ENCODE results near the gene LAMA2. TPM values are rescaled to one million over a fixed set of nuclear protein-coding genes. Genes with fewer than 3 reads are reported as not detected.

LAMA2 gene
- total RNA-seq, 4 donors from 2014 or later, result 203 to 339 (median 275) TPM

DNA sequence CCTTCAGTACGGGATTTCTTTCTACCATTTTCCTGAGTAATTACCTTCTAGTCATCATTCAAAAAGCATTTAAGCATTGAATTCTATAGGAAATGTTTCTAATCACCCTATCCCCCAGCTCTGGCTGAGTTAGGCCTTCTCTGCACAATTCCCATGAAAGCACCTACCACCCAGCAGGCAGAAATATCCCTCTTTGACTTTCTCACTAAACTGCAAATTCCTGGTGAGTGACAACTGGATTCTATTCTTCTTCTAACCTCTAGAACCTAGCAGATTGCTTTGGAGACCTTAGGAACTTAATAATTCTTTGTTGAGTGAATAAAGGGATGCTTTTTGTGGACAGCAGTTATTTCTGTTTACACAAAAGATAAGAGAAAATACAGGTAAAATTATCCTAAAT, 328.7 kb downstream of the LAMA2 start:
- H3K36me3 ChIP-seq, result peaks cover 0 to 18% (median 0%) of the 10 kb centered on the region in 3 donors
- no peak overlapping the region for H3K4me3 ChIP-seq
- 71 to 81% methylated on average over 1 of the region's 1 CpG for WGBS, 2 donors
- peaks cover 0 to 17% (median 5%) of the 10 kb centered on the region in 4 donors for H3K4me1 ChIP-seq
- no peaks in the 10 kb centered on the region for H3K27me3 ChIP-seq
- peak overlapping the region in 2 of 4 donors; percentile 32 to 44 for H3K27ac ChIP-seq
- no peak for DNase-seq (ENCODE audit: low spot score in 2 of 2)
- no peak for TF ChIP-seq POLR2A (IDR thresholded peaks at IDR 0.05)
- TF ChIP-seq, protein P1, sequence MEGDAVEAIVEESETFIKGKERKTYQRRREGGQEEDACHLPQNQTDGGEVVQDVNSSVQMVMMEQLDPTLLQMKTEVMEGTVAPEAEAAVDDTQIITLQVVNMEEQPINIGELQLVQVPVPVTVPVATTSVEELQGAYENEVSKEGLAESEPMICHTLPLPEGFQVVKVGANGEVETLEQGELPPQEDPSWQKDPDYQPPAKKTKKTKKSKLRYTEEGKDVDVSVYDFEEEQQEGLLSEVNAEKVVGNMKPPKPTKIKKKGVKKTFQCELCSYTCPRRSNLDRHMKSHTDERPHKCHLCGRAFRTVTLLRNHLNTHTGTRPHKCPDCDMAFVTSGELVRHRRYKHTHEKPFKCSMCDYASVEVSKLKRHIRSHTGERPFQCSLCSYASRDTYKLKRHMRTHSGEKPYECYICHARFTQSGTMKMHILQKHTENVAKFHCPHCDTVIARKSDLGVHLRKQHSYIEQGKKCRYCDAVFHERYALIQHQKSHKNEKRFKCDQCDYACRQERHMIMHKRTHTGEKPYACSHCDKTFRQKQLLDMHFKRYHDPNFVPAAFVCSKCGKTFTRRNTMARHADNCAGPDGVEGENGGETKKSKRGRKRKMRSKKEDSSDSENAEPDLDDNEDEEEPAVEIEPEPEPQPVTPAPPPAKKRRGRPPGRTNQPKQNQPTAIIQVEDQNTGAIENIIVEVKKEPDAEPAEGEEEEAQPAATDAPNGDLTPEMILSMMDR (IDR thresholded peaks at IDR 0.05), result no peak
- no peak for TF ChIP-seq EP300 (IDR thresholded peaks at IDR 0.05)
- H3K9me3 ChIP-seq, result peaks cover 0 to 4% (median 0%) of the 10 kb centered on the region in 4 donors

DNA sequence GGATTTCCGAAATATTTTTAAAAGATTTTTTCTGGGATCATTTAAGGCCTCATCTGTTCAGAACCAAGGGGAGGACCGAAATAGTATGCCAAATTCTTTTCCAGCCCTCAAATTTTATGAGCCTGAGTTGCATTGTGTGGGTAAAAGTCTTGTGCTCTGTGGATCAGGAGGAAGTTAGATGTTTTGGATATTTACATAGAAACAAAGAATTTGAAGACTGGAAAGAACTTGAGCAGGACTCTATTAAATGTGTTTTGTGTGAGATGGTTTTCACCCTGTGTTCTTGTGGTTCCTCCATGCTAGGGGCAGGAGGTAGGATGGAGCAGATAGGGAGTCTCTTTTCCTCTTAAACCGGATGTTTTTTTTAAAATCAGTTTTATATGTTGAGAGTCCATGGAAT, 329.1 kb downstream of the LAMA2 start:
- no peak for DNase-seq (ENCODE audit: low spot score in 2 of 2)
- WGBS, 2 donors, result 47 to 51% methylated on average over 3 of the region's 3 CpGs
- TF ChIP-seq, protein P1 (IDR thresholded peaks at IDR 0.05), result no peak
- TF ChIP-seq POLR2A (IDR thresholded peaks at IDR 0.05) (no peak), EP300 (IDR thresholded peaks at IDR 0.05) (no peak)
- H3K4me1 ChIP-seq, result peaks cover 0 to 16% (median 5%) of the 10 kb centered on the region in 4 donors
- H3K27me3 ChIP-seq, result no peaks in the 10 kb centered on the region
- peak overlapping the region in 1 of 4 donors; percentile 44 for H3K27ac ChIP-seq
- peaks cover 0 to 18% (median 0%) of the 10 kb centered on the region in 3 donors for H3K36me3 ChIP-seq
- H3K9me3 ChIP-seq, result peaks cover 0 to 4% (median 0%) of the 10 kb centered on the region in 4 donors
- no peak overlapping the region for H3K4me3 ChIP-seq

DNA sequence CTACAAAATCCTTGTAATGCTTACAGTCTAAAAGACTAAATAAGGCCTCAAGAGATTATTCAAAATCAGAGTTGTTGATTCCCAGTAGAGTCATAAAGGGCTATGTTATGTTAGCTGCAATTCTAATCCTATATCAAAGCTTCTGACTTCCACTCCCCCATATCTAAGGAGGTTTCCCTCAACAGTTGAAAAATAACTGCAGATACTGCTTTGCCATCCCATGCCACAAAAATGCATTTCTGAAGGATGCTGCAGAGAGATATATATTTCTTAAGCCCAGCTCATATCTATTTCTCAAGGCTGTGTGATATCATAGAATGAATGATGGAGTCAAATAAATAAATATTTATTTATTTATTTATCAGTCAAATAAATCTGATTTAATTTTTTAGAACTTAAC, 332.3 kb downstream of the LAMA2 start:
- no peak overlapping the region for H3K4me3 ChIP-seq
- peaks cover 0 to 4% (median 0%) of the 10 kb centered on the region in 4 donors for H3K9me3 ChIP-seq
- H3K36me3 ChIP-seq, result peaks cover 0 to 18% (median 0%) of the 10 kb centered on the region in 3 donors
- no peak overlapping the region for H3K27ac ChIP-seq
- H3K27me3 ChIP-seq, result no peaks in the 10 kb centered on the region
- H3K4me1 ChIP-seq, result peaks cover 0 to 10% (median 0%) of the 10 kb centered on the region in 4 donors
- no peak for DNase-seq (ENCODE audit: low spot score in 2 of 2)
- TF ChIP-seq, protein P1 (IDR thresholded peaks at IDR 0.05), result no peak
- no peak for TF ChIP-seq POLR2A (IDR thresholded peaks at IDR 0.05)
- TF ChIP-seq EP300 (IDR thresholded peaks at IDR 0.05), result no peak

DNA sequence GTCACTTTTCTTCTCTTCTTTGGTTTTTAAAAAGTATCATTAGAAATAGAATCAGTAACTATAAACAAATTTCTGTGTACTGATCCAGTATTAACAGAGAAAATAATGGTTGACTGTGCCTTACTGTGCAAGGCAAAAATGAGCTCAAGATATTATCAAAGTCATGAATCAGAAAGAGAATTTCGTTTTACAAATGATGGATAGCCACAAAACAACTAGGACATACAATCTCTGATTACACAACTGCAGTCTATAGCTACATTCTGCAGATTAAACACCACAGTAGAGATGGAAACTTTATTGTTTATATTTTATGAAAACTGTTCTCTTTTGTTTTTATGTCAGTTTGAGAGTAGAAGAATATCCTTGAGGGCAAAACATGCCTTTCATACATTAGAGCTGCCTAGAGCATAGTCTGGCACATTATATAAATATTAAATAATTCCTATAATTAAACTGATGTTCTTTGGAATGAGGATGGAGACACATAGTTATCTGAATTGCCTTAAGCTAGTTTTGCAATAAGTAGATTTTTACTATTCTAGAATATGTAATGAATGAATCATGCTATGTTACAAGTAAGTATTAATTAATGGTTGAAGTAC, 333.1 kb downstream of the LAMA2 start:
- H3K36me3 ChIP-seq, result peaks cover 0 to 18% (median 0%) of the 10 kb centered on the region in 3 donors
- H3K9me3 ChIP-seq, result peaks cover 0 to 4% (median 0%) of the 10 kb centered on the region in 4 donors
- H3K4me3 ChIP-seq, result no peak overlapping the region
- no peak overlapping the region for H3K27ac ChIP-seq
- DNase-seq (ENCODE audit: low spot score in 2 of 2), result no peak
- no peaks in the 10 kb centered on the region for H3K27me3 ChIP-seq
- 54 to 56% methylated on average over 1 of the region's 1 CpG for WGBS, 2 donors
- TF ChIP-seq POLR2A (IDR thresholded peaks at IDR 0.05) (no peak), EP300 (IDR thresholded peaks at IDR 0.05) (no peak)
- TF ChIP-seq, protein P1 (IDR thresholded peaks at IDR 0.05), result no peak
- H3K4me1 ChIP-seq, result peaks cover 0 to 10% (median 0%) of the 10 kb centered on the region in 4 donors

DNA sequence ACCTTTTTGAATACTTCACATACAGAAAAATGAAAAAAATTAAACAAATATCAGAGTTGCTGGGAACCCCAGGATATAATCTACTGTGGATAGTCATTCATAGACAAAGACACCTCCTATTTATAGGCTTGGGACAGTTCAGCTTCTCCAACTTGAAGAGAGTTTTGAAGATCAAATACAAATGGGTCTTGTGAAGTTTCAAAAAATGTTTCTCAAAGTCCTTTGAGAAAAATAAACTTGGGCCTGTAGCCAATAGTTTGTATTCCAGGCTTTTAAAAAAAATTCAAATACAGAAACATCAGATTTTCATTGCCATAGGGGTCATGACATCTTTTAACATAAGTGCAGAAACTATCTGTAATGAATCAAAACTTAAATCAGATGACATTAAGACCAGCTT, 334.8 kb downstream of the LAMA2 start:
- H3K4me1 ChIP-seq, result peaks cover 0 to 6% (median 0%) of the 10 kb centered on the region in 4 donors
- DNase-seq (ENCODE audit: low spot score in 2 of 2), result no peak
- TF ChIP-seq, protein P1 (IDR thresholded peaks at IDR 0.05), result no peak
- TF ChIP-seq EP300 (IDR thresholded peaks at IDR 0.05), result no peak
- TF ChIP-seq POLR2A (IDR thresholded peaks at IDR 0.05), result no peak
- H3K9me3 ChIP-seq, result peaks cover 0 to 5% (median 0%) of the 10 kb centered on the region in 4 donors
- no peak overlapping the region for H3K27ac ChIP-seq
- H3K36me3 ChIP-seq, result peaks cover 0 to 16% (median 0%) of the 10 kb centered on the region in 3 donors
- H3K27me3 ChIP-seq, result no peaks in the 10 kb centered on the region
- H3K4me3 ChIP-seq, result no peak overlapping the region
